Stromal cell of bone marrow (primary cell): ENCODE data around the gene COQ5.

Experiments used
- DNase-seq: peaks from one replicate; pipeline ENCODE4 v3.0.0-alpha.2; 2012; ENCODE audit warnings: low read depth

Gene COQ5

DNA sequence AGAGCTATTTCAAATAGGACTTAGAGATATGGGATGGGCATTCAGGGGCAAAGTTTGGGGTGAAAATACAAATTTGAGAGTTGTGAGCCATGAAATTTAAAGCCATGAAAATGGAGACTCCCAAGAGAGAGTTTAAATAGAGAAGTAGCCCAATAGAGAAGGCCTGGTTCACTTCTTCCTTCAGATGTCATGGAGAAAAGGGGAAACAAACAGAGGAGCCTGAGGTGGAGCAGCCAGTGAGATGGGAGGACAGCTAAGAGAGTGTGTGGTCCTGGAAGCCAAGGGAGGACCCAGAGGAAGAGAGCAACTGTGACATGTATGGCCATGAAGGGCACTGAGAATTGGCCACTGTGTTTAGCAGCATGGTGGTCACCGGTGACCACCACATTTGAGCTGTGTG is 45.3 kb downstream of the COQ5 start:
- DNase-seq, result no peak

GRCh38 chr12:120481022-120481767 is 47.8 kb downstream of the COQ5 start:
- no peak for DNase-seq

GRCh38 chr12:120480211-120480610 is 48.7 kb downstream of the COQ5 start:
- no peak for DNase-seq

DNA sequence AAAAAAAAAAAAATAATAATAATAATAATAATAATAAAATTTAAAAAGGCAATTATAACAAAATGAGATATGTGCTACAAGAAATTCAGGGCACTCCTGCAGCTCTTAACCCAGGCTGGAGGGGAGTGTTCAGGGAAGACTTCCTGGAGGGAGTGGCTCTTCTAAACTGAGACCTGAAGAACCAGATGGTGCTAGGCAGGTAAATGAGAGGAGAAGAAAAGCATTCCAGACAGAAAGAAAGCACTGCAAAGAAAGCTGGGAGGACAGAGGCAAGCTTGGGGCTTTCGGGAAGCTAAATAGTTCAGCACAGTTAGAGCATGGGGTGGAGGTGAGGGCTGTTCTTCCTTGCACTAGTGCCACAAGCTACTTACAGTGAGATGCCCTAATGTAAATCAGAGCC is 49.5 kb downstream of the COQ5 start:
- no peak for DNase-seq

DNA sequence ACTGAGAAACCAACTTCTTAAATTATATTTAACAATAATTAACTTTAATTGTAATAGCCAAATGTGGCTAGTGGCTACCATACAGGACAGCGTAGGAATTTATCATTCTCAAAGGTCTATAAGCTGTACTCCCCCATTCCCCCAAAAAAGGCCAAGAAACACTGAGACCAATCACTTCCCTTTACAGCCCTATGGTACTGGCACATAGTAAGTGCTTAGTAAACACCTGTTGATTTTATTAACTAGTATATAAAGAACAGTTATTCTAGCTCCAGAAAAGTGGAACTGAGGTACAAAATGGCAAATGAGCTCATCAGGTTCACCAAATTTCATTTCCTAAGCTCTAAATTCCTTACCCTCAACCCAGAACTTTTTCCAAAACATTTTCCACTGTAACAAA is 53.3 kb downstream of the COQ5 start:
- no peak for DNase-seq

DNA sequence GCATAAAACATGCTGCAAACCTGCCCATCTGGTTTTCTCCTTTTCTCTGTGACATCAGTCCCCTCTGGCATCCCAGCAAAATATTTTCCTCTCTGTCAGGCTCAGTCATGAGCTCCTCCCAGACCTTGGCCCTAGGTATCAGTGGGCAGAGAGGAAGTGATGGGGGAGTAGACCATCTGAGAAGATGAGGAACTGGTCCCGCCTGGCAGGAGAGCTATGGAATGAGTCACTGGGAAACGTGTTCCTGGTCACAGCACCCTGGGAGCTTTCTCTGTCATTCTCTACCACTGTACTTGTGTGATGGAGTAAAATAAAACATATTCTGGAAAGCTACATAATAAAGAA is 54.4 kb downstream of the COQ5 start:
- no peak for DNase-seq

DNA sequence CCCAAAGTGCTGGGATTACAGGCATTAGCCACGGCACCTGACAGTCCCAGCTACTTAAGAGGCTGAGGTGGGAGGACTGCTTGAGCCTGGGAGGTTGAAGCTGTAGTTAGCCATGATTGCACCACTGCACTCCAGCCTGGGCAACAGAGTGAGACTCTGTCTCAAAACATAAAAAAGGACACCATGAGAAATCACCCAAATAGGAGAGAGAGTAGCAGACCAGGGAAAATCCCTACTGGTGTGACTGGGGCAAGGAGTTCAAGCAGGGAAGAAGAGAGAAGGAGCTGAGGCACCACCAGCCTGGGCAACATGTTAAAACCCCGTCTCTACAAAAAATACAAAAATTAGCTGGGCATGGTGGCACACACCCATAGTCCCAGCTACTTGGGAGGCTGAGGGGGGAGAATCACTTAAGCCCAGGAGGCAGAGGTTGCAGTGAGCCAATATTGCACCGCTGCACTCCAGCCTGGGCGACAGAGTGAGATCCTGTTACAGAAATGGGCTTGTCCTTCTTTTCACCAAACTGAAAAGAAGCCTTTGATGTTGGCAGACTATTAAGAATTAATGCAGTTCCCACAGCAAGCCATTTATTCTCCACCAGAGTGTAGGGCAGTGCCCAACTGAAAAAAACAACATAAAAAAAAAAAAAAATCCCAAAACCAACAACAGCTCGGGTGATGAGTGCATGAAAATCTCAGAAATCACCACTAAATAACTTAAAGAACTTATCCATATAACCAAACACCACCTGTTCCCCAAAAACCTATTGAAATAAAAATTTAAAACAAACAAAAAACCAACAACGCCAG is 54.9 kb downstream of the COQ5 start:
- no peak for DNase-seq

GRCh38 chr12:120472521-120472920 is 56.4 kb downstream of the COQ5 start:
- no peak for DNase-seq

GRCh38 chr12:120470150-120470784 is 58.7 kb downstream of the COQ5 start:
- no peak for DNase-seq

- DNase-seq, result peak; percentile 90
Observed at GRCh38 chr12:120469450-120470149, 59.4 kb downstream of the COQ5 start, which contains the start of gene SRSF9. TSS of gene SRSF9 (minus strand) at chr12:120469748. CDS start at chr12:120469609, 139 bp downstream.

DNA sequence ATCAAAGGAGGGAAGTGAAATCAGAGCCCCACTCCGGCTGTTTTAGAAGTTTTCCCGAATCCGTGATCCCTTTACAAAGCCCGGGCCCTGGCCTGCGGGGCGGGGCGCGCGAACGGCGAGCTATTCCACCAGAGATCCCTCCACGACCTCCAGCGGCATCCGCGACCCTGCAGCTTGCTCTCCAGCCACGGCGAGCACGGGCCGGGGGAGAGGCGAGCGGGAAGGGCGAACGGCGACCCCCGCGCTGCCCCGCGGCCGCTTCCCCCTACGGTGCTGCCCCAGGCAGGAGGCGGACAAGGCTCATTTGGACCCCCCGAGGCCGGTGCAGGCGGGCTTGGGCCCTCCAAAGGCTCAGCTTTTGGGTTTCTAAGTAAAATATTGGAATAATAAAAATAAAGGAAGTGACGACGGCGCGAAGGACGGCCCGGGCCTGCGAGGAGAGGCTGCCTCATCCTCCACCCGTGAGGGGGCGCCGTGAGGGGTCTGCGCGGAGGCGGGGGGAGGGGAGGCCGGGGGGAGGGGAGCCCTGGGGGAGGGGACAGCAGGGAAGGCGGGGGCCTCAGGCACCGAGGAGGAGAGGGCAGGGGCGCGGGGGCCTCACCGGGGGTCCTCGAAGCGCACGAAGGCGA is 60.0 kb downstream of the COQ5 start:
- no peak for DNase-seq

DNA sequence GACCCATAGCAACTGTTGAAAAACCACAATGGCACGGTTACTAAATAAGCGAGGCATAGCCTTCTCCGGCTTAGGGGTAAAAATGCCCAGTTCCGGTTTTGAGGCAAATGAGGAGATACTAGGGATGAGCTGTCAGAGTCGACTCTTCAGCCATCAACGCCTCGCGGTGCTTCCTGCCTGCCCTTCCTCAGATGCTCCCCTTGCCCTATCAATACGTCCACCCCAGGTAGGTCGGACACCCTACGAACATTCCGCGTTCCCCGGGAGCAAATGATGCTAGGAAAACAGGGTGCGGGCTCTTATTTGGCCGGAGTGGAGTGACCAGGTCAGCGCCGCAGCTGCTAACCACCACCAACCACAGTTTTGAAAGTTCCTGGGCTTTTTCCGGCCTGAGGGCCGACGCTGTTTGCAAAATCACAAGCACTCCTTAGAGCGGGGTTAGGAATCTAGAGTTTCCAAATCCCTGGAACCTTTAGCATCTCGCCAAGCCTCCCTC is 60.6 kb downstream of the COQ5 start:
- no peak for DNase-seq

DNA sequence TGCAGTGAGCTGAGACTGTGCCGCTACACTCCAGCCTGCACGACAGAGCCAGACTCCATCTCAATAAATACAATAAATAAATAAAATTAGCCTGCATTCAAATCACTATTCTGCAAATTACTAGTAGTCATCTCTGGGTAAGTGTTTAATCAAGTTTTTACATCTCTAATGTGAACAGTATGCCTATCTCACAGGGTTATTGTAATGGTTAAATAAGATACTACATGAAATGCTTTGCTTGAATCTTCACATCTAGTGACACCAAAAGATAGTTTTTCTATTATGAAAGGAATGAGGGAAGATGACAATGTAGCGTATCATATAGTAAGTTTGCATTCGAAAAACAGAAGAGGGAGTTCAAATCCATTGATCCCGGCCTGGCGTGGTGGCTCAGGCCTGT is 61.5 kb downstream of the COQ5 start:
- DNase-seq, result no peak

GRCh38 chr12:120466560-120467315 is 62.2 kb downstream of the COQ5 start:
- DNase-seq, result no peak

GRCh38 chr12:120465756-120466155 is 63.2 kb downstream of the COQ5 start:
- DNase-seq, result no peak

- no peak for DNase-seq
Observed at GRCh38 chr12:120463712-120464111, 65.2 kb downstream of the COQ5 start.

DNA sequence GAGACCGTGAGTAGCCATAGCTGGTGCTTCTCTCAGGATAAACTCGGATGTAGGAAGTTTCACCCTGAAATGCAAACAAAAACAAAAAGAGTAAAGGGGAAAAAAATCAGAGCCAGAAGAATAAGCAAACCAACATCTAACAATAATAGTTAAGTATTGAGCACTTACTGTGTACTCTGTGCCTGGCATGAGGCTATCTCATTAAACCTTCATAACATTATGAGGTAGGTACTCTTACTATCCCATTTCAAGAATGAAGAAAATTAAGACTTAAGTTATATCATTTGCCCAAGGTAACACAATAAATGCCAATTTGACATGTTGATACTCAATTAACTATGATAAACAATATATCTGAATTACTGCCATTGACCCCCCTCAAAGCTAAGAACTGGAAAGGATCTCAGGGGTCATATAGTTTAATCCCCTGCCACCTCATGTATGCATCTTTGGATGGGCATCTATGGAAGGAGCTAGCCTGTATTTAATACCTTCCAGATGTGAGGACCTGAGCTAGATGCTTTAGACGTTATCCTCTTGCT is 66.8 kb downstream of the COQ5 start:
- no peak for DNase-seq

GRCh38 chr12:120460157-120460556 is 68.8 kb downstream of the COQ5 start:
- no peak for DNase-seq

GRCh38 chr12:120457133-120457532 is 71.8 kb downstream of the COQ5 start:
- no peak for DNase-seq

DNA sequence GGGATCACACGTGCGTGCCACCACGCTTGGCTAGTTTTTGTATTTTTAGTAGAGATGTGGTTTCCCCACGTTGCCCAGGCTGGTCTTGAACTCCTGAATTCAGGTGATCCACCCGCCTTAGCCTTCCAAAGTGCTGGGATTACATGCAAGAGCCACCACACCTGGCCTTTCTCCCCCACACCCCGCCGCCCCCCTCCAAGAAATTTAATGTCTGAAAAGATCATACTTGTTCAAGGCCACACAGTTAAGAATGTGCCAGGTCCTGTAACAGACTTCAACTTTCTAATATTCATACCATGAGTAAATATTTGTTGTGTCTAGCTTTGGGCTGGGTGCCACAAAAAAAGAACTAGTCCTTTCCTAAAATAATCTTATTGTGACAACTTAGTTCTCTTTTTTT is 73.7 kb downstream of the COQ5 start:
- DNase-seq, result no peak

GRCh38 chr12:120453977-120454376 is 75.0 kb downstream of the COQ5 start:
- no peak for DNase-seq
